ENCODE results near the gene MRC2. TPM values are rescaled to one million over a fixed set of nuclear protein-coding genes. Genes with fewer than 3 reads are reported as not detected.
A peak's percentile ranks its signal among the peaks of the same experiment; 100 is the strongest.

MRC2 gene
- total and polyA plus RNA-seq, 2 of the 13 experiments (the other 11 are each of a cell fraction or from before 2014, with no cell fraction given) = not detected

GRCh38 chr17:62671553-62671952, 44.1 kb downstream of the MRC2 start (continued):
- peak; percentile 25; the same call in 1 of the 2 replicates for TF ChIP-seq GABPB1 (CRISPR knock-in tag; IDR thresholded peaks at IDR 0.05)
- TF ChIP-seq NR2C2 (CRISPR knock-in tag; IDR thresholded peaks at IDR 0.05; ENCODE audit: borderline replicate concordance) = no peak
- TF ChIP-seq PAXIP1 (CRISPR knock-in tag; conservative IDR thresholded peaks at IDR 0.05) = no peak
- no peak for TF ChIP-seq STAT6 (CRISPR knock-in tag; IDR thresholded peaks at IDR 0.05; ENCODE audit: borderline replicate concordance)
- TF ChIP-seq HCFC1 (IDR thresholded peaks at IDR 0.05; ENCODE audit: low read depth, low read length) = no peak
- no peak for TF ChIP-seq HNRNPLL (IDR thresholded peaks at IDR 0.05; ENCODE audit: low read depth, low read length, poor library complexity, severe bottlenecking)
- TF ChIP-seq ZNF414 (CRISPR knock-in tag; IDR thresholded peaks at IDR 0.05) = no peak
- no peak for TF ChIP-seq SNAPC2 (CRISPR knock-in tag; IDR thresholded peaks at IDR 0.05)
- TF ChIP-seq ZBTB4 (CRISPR knock-in tag; IDR thresholded peaks at IDR 0.05; ENCODE audit: borderline replicate concordance) = no peak
- TF ChIP-seq CBX2 (IDR thresholded peaks at IDR 0.05; ENCODE audit: low read depth, low read length) = no peak
- TF ChIP-seq CBX2 (CRISPR knock-in tag; IDR thresholded peaks at IDR 0.05; ENCODE audit: low read depth) = no peak
- TF ChIP-seq ZBTB33 (CRISPR knock-in tag; IDR thresholded peaks at IDR 0.05) = 0 out of 2 replicates have a peak, but pooled peaks have one; percentile 8
- TF ChIP-seq HOXA3 (CRISPR knock-in tag; IDR thresholded peaks at IDR 0.05) = 0 out of 2 replicates have a peak, but pooled peaks have one; percentile 9
- TF ChIP-seq ZBTB7A (CRISPR knock-in tag; IDR thresholded peaks at IDR 0.05) = no peak
- TF ChIP-seq SALL1 (CRISPR knock-in tag; IDR thresholded peaks at IDR 0.05) = peak; percentile 25; the same call in 1 of the 2 replicates
- no peak for TF ChIP-seq ATF7-NPFF (CRISPR knock-in tag; IDR thresholded peaks at IDR 0.05; ENCODE audit: low read depth)
- TF ChIP-seq ZBTB38 (CRISPR knock-in tag; IDR thresholded peaks at IDR 0.05) = no peak

Data from HepG2 (cell line).